Activated effector memory CD4-positive, alpha-beta T cell treated with Interleukin-2 at 50 U/mL for 16 hours (primary cell): ENCODE measurements around the gene MAP3K6.

Source experiments
- DNase-seq: peaks from one replicate; pipeline ENCODE4 v3.0.0-alpha.2; 2020

The MAP3K6 gene

GRCh38 chr1:27372022-27372807 lies 5.5 kb upstream of the MAP3K6 start:
- DNase-seq = no peak

- DNase-seq = no peak
Observed at GRCh38 chr1:27368869-27369582, 2.3 kb upstream of the MAP3K6 start.

- no peak for DNase-seq
Observed at GRCh38 chr1:27367160-27367650, 444 bp upstream of the MAP3K6 start.

GRCh38 chr1:27366113-27366410 lies 699 bp downstream of the MAP3K6 start:
- peak; percentile 54 for DNase-seq

- peak; percentile 71 for DNase-seq
Observed at GRCh38 chr1:27365372-27366112, 1.2 kb downstream of the MAP3K6 start.

- DNase-seq = no peak
Observed at GRCh38 chr1:27364696-27365371, 1.9 kb downstream of the MAP3K6 start.

- no peak for DNase-seq
Observed at GRCh38 chr1:27363766-27364695, 2.7 kb downstream of the MAP3K6 start.

- DNase-seq = no peak
Observed at GRCh38 chr1:27361553-27361952, 5.2 kb downstream of the MAP3K6 start.

GRCh38 chr1:27361044-27361402 lies 5.7 kb downstream of the MAP3K6 start:
- DNase-seq = no peak

- DNase-seq = peak; percentile 46
Observed at GRCh38 chr1:27360159-27361043, 6.4 kb downstream of the MAP3K6 start.

GRCh38 chr1:27359822-27360158 lies 7.0 kb downstream of the MAP3K6 start:
- DNase-seq = no peak

- DNase-seq = no peak
Observed at GRCh38 chr1:27358928-27359313, 7.8 kb downstream of the MAP3K6 start.

- no peak for DNase-seq
Observed at GRCh38 chr1:27358038-27358927, 8.5 kb downstream of the MAP3K6 start.

GRCh38 chr1:27357281-27358037 lies 9.3 kb downstream of the MAP3K6 start:
- peak; percentile 79 for DNase-seq

- peak; percentile 24 for DNase-seq
Observed at GRCh38 chr1:27356619-27357280, 10.0 kb downstream of the MAP3K6 start.

GRCh38 chr1:27356277-27356618 lies 10.5 kb downstream of the MAP3K6 start:
- no peak for DNase-seq

GRCh38 chr1:27355683-27356082 lies 11.1 kb downstream of the MAP3K6 start:
- no peak for DNase-seq

- DNase-seq = no peak
Observed at GRCh38 chr1:27353629-27354028, 13.1 kb downstream of the MAP3K6 start.

GRCh38 chr1:27353166-27353565 lies 13.6 kb downstream of the MAP3K6 start:
- DNase-seq = no peak
